AG04450 (cell line): ENCODE measurements around the gene PCDHB14. TPM values are rescaled to one million over a fixed set of nuclear protein-coding genes. Genes with fewer than 3 reads are reported as not detected.

Experiments used
- CTCF ChIA-PET: fragments of 300-600, 350-600 bp; formaldehyde crosslinking; extraction: SDS; loops from one replicate; lab custom pipeline; 2022; ENCODE audit warnings: antibody characterized with exemption, inconsistent platforms; lab: Charles Lee
- POLR2A ChIA-PET: fragments of 350-600 bp; formaldehyde crosslinking; extraction: SDS; loops from one replicate; lab custom pipeline; 2021; ENCODE audit warnings: antibody characterized with exemption, inconsistent platforms; lab: Yijun Ruan, JAX
- DNase-seq: peaks from one replicate; pipeline ENCODE4 v3.0.0-alpha.2; 2011; ENCODE audit warnings: low read depth, low spot score
- H3K27ac ChIP-seq: one replicate; pipeline ENCODE4 v1.5.1; 2012; ENCODE audit warnings: low read depth, low read length, control low read depth
- H3K27me3 ChIP-seq: one replicate; pipeline ENCODE4 v1.6.0; 2012; ENCODE audit warnings: low read length; ENCODE audit not compliant: control insufficient read depth, insufficient read depth
- H3K4me3 ChIP-seq: 2 replicates; pipeline ENCODE4 v1.5.1; 2011; ENCODE audit warnings: mild to moderate bottlenecking, low read depth, low read length, control low read depth
- H3K9me3 ChIP-seq: 2 replicates; pipeline ENCODE4 v1.5.1; 2012; ENCODE audit warnings: low read length; ENCODE audit not compliant: control insufficient read depth, insufficient read depth
- CTCF ChIP-seq: IDR thresholded peaks from 2 replicates; pipeline ENCODE4 v1.5.1; 2011; ENCODE audit warnings: low read depth, low read length, control low read depth, inconsistent platforms
- polyA plus RNA-seq: library from polyadenylated mRNA; depleted of rRNA; stranded (reverse); fragments of >200 nt; gene quantifications from 2 replicates; pipeline ENCODE4 v1.2.3, GENCODE V29; 2011; rRNA removed

Gene PCDHB14
- polyA plus RNA-seq, 1 experiment, result 0.98 TPM

- DNase-seq, result no peak
- Histone ChIP-seq H3K27ac (no peak overlapping the region), H3K9me3 (peaks cover 42% of the 10 kb centered on the region), H3K27me3 (no peaks in the 10 kb centered on the region), H3K4me3 (no peak overlapping the region)
- POLR2A ChIA-PET, result no interaction called here
- CTCF ChIA-PET, result no interaction called here
- no peak for TF ChIP-seq CTCF
Measured at GRCh38 chr5:141269195-141269594, 46.1 kb downstream of the PCDHB14 start.

- H3K9me3 ChIP-seq, result peaks cover 42% of the 10 kb centered on the region
- no peaks in the 10 kb centered on the region for H3K27me3 ChIP-seq
- H3K27ac ChIP-seq, result no peak overlapping the region
- CTCF ChIA-PET, result interaction anchor here (0.8 kb wide), 1 partner anchor 291 kb away, joined by 3 read pairs; no protein-coding TSS in a partner anchor
- no peak for TF ChIP-seq CTCF
- POLR2A ChIA-PET, result no interaction called here
- no peak for DNase-seq
- H3K4me3 ChIP-seq, result no peak overlapping the region
Measured at GRCh38 chr5:141272906-141273305, 49.8 kb downstream of the PCDHB14 start.

Other genes starting within 250 kb of the PCDHB14 start
- not detected in 2 replicates for gene PCDHB1, start 172.0 kb upstream of the PCDHB14 start, polyA plus RNA-seq
- 0.86 and 1.1 TPM in 2 replicates for gene PCDHB2, start 128.7 kb upstream of the PCDHB14 start, polyA plus RNA-seq
- gene PCDHB3, start 122.9 kb upstream of the PCDHB14 start, polyA plus RNA-seq, result 0.12 and 0.15 TPM in 2 replicates
- gene PCDHB4, start 101.5 kb upstream of the PCDHB14 start, polyA plus RNA-seq, result 0.04 and 0.06 TPM in 2 replicates
- 0.68 and 0.72 TPM in 2 replicates for gene PCDHB5, start 88.1 kb upstream of the PCDHB14 start, polyA plus RNA-seq
- 0.21 TPM in 2 replicates for gene PCDHB6, start 73.3 kb upstream of the PCDHB14 start, polyA plus RNA-seq
- gene PCDHB7, start 50.7 kb upstream of the PCDHB14 start, polyA plus RNA-seq, result 0.61 and 0.62 TPM in 2 replicates
- 0.20 and 0.25 TPM in 2 replicates for gene PCDHB8, start 45.6 kb upstream of the PCDHB14 start, polyA plus RNA-seq
- 0.45 and 0.66 TPM in 2 replicates for gene PCDHB16, start 41.0 kb upstream of the PCDHB14 start, polyA plus RNA-seq
- gene PCDHB9, start 36.2 kb upstream of the PCDHB14 start, polyA plus RNA-seq, result 0.22 and 0.45 TPM in 2 replicates
- 0.45 and 0.74 TPM in 2 replicates for gene PCDHB10, start 31.0 kb upstream of the PCDHB14 start, polyA plus RNA-seq
- 0.16 and 0.25 TPM in 2 replicates for gene PCDHB11, start 23.7 kb upstream of the PCDHB14 start, polyA plus RNA-seq
- gene PCDHB12, start 14.6 kb upstream of the PCDHB14 start, polyA plus RNA-seq, result 0.32 and 0.40 TPM in 2 replicates
- gene PCDHB13, start 9.4 kb upstream of the PCDHB14 start, polyA plus RNA-seq, result 0.60 and 0.73 TPM in 2 replicates
- gene PCDHB15, start 22.1 kb downstream of the PCDHB14 start, polyA plus RNA-seq, result 0.88 and 0.93 TPM in 2 replicates
- not detected in 2 replicates for gene SLC25A2, start 80.7 kb downstream of the PCDHB14 start, polyA plus RNA-seq
- 60.3 and 71.0 TPM in 2 replicates for gene TAF7, start 97.4 kb downstream of the PCDHB14 start, polyA plus RNA-seq
- gene PCDHGA1, start 107.2 kb downstream of the PCDHB14 start, polyA plus RNA-seq, result 1.9 and 2.2 TPM in 2 replicates
- gene PCDHGA2, start 115.4 kb downstream of the PCDHB14 start, polyA plus RNA-seq, result 6.1 and 6.3 TPM in 2 replicates
- 0.92 and 1.2 TPM in 2 replicates for gene PCDHGA3, start 120.5 kb downstream of the PCDHB14 start, polyA plus RNA-seq
- gene PCDHGB1, start 126.8 kb downstream of the PCDHB14 start, polyA plus RNA-seq, result 3.2 TPM in 2 replicates
- gene PCDHGA4, start 131.7 kb downstream of the PCDHB14 start, polyA plus RNA-seq, result 6.3 and 7.6 TPM in 2 replicates
- 4.6 and 4.8 TPM in 2 replicates for gene PCDHGB2, start 136.7 kb downstream of the PCDHB14 start, polyA plus RNA-seq
- gene PCDHGA5, start 140.8 kb downstream of the PCDHB14 start, polyA plus RNA-seq, result 1.4 and 1.8 TPM in 2 replicates
- gene PCDHGB3, start 146.9 kb downstream of the PCDHB14 start, polyA plus RNA-seq, result 3.6 and 4.3 TPM in 2 replicates
- gene PCDHGA6, start 150.5 kb downstream of the PCDHB14 start, polyA plus RNA-seq, result 4.7 and 4.8 TPM in 2 replicates
- 2.7 TPM in 2 replicates for gene PCDHGA7, start 159.4 kb downstream of the PCDHB14 start, polyA plus RNA-seq
- 10.3 and 10.9 TPM in 2 replicates for gene PCDHGB4, start 164.4 kb downstream of the PCDHB14 start, polyA plus RNA-seq
- 0.93 and 1.1 TPM in 2 replicates for gene PCDHGA8, start 169.3 kb downstream of the PCDHB14 start, polyA plus RNA-seq
- 12.5 TPM in 2 replicates for gene PCDHGB5, start 174.6 kb downstream of the PCDHB14 start, polyA plus RNA-seq
- 6.4 and 8.0 TPM in 2 replicates for gene PCDHGA9, start 179.4 kb downstream of the PCDHB14 start, polyA plus RNA-seq
- 3.3 and 3.8 TPM in 2 replicates for gene PCDHGB6, start 184.7 kb downstream of the PCDHB14 start, polyA plus RNA-seq
- 9.2 and 11.7 TPM in 2 replicates for gene PCDHGA10, start 189.6 kb downstream of the PCDHB14 start, polyA plus RNA-seq
- gene PCDHGB7, start 194.3 kb downstream of the PCDHB14 start, polyA plus RNA-seq, result 16.2 and 17.0 TPM in 2 replicates
- 7.5 and 7.7 TPM in 2 replicates for gene PCDHGA11, start 197.7 kb downstream of the PCDHB14 start, polyA plus RNA-seq
- 3.4 and 4.3 TPM in 2 replicates for gene PCDHGA12, start 207.2 kb downstream of the PCDHB14 start, polyA plus RNA-seq